SK-N-SH treated with all-trans-retinoic acid at 6 μM for 48 hours (cell line): ENCODE results near the gene DYNLRB1.

Experiments used
- ATAC-seq: fragments of 200-7000 bp; cut with Tn5 transposase; 3 replicates; pipeline ENCODE4 v1.9.1; 2020; ENCODE audit warnings: mild to moderate bottlenecking, moderate library complexity
- ARNTL ChIP-seq: fragments of 450-650 bp; formaldehyde crosslinking; IDR thresholded peaks from 2 replicates; pipeline ENCODE4 v1.5.0; 2020; ENCODE audit warnings: low read depth, mild to moderate bottlenecking, moderate library complexity, borderline replicate concordance
- BACH2 ChIP-seq: fragments of 250-450 bp; sonication (Bioruptor Pico); IDR thresholded peaks from 2 replicates; pipeline ENCODE4 v1.9.0; 2021; ENCODE audit warnings: mild to moderate bottlenecking, borderline replicate concordance
- CSDC2 ChIP-seq: fragments of 250-450 bp; sonication (Bioruptor Pico); IDR thresholded peaks from 2 replicates; pipeline ENCODE4 v1.5.0; 2020; ENCODE audit warnings: mild to moderate bottlenecking, moderate library complexity
- GLIS3 ChIP-seq: fragments of 250-450 bp; sonication (Bioruptor Pico); IDR thresholded peaks from 2 replicates; pipeline ENCODE4 v1.5.0; 2020; ENCODE audit warnings: mild to moderate bottlenecking, moderate library complexity
- PPARA ChIP-seq: fragments of 250-450 bp; sonication (Bioruptor Pico); IDR thresholded peaks from 2 replicates; pipeline ENCODE4 v1.5.0; 2020; ENCODE audit warnings: mild to moderate bottlenecking, borderline replicate concordance
- RARB ChIP-seq: fragments of 250-450 bp; sonication (Bioruptor Pico); IDR thresholded peaks from 2 replicates; pipeline ENCODE4 v1.8.0; 2021; ENCODE audit warnings: mild to moderate bottlenecking, moderate library complexity
- SNAI2 ChIP-seq: fragments of 250-450 bp; sonication (Bioruptor Pico); IDR thresholded peaks from 2 replicates; pipeline ENCODE4 v1.5.0; 2020; ENCODE audit warnings: mild to moderate bottlenecking, moderate library complexity
- TCF4 ChIP-seq: fragments of 250-450 bp; sonication (Bioruptor Pico); IDR thresholded peaks from 2 replicates; pipeline ENCODE4 v1.8.0; 2021; ENCODE audit warnings: mild to moderate bottlenecking, moderate library complexity, borderline replicate concordance
- ZC3H10 ChIP-seq: fragments of 250-450 bp; sonication (Bioruptor Pico); IDR thresholded peaks from 2 replicates; pipeline ENCODE4 v1.5.1; 2021; ENCODE audit warnings: mild to moderate bottlenecking, moderate library complexity
- ZFP3 ChIP-seq: fragments of 250-450 bp; sonication (Bioruptor Pico); IDR thresholded peaks from 2 replicates; pipeline ENCODE4 v1.5.0; 2020; ENCODE audit warnings: mild to moderate bottlenecking, moderate library complexity
- ZFP30 ChIP-seq: fragments of 450-650 bp; formaldehyde crosslinking; IDR thresholded peaks from 2 replicates; pipeline ENCODE4 v1.5.0; 2022; ENCODE audit warnings: mild to moderate bottlenecking, moderate library complexity
- ZNF565 ChIP-seq: fragments of 450-650 bp; formaldehyde crosslinking; conservative IDR thresholded peaks from 2 replicates; pipeline ENCODE4 v1.5.0; 2020; ENCODE audit warnings: low read depth, mild to moderate bottlenecking, moderate library complexity
- ZNF70 ChIP-seq: fragments of 450-650 bp; formaldehyde crosslinking; IDR thresholded peaks from 2 replicates; pipeline ENCODE4 v1.5.0; 2020; ENCODE audit warnings: mild to moderate bottlenecking, moderate library complexity
- ZNF8 ChIP-seq: fragments of 450-650 bp; formaldehyde crosslinking; IDR thresholded peaks from 2 replicates; pipeline ENCODE4 v1.5.0; 2020; ENCODE audit warnings: mild to moderate bottlenecking, moderate library complexity
- TF ChIP-seq, protein P1 (sequence below): fragments of 250-450 bp; sonication (Bioruptor Pico); IDR thresholded peaks from 2 replicates; pipeline ENCODE4 v1.8.0; 2021; ENCODE audit warnings: low read depth, mild to moderate bottlenecking, moderate library complexity, borderline replicate concordance
- TF ChIP-seq, protein P2 (sequence below): fragments of 250-450 bp; sonication (Bioruptor Pico); IDR thresholded peaks from 2 replicates; pipeline ENCODE4 v1.5.1; 2020; ENCODE audit warnings: low read depth, mild to moderate bottlenecking, moderate library complexity
- TF ChIP-seq, protein P3 (sequence below): fragments of 250-450 bp; sonication (Bioruptor Pico); IDR thresholded peaks from 2 replicates; pipeline ENCODE4 v1.5.0; 2020; ENCODE audit warnings: mild to moderate bottlenecking, moderate library complexity
- TF ChIP-seq, protein P4 (sequence below): fragments of 250-450 bp; sonication (Bioruptor Pico); IDR thresholded peaks from 2 replicates; pipeline ENCODE4 v1.5.1; 2021; ENCODE audit warnings: mild to moderate bottlenecking, moderate library complexity
- TF ChIP-seq, protein P5 (sequence below): fragments of 250-450 bp; sonication (Bioruptor Pico); IDR thresholded peaks from 2 replicates; pipeline ENCODE4 v1.8.0; 2020; ENCODE audit warnings: mild to moderate bottlenecking, moderate library complexity, borderline replicate concordance

DYNLRB1 gene

DNA sequence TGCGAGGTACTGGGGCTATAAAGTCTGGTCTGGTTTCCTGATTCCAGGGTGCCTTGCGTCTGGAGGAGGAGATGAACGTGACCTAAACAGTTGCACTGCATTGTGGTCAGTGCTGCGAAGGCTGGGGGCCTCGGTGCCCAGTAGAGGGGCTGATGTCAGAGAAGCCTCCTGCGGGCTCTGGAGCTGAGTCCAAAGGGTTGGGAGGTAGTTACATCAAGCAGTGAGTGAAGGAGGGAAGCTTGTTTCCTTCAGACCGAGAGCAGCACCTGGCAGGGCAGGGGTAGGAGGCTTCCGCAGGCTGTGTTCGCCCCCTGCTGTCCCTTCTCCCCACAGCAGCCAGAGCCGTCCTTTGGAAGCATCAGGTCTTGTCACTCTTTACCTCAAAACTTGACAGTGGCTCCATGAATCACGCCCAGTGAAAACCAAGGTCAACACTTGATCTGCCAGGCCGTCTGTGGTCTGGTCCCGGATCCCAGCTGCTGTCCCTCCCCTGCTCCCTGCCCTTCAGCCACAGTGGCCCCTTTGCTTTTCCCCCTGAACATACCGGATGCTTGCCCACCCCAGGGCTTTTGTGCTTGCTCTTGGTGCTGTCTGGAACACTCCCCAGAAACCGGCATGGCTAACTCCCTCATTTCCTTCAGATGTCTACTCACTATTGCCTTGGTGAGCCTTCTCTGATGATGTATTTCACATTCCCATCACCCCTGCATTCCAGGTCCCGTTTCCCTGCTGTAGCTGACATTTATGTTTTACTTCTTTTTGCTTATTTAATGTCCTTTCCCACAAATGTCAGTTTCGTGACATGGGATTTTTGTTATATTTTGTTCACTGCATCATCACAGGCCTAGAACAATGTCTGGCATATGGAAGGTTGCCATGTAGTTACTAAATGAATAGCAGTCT, 7.0 kb downstream of the DYNLRB1 start:
- TF ChIP-seq GLIS3 (CRISPR knock-in tag): no peak
- TF ChIP-seq, protein P1, sequence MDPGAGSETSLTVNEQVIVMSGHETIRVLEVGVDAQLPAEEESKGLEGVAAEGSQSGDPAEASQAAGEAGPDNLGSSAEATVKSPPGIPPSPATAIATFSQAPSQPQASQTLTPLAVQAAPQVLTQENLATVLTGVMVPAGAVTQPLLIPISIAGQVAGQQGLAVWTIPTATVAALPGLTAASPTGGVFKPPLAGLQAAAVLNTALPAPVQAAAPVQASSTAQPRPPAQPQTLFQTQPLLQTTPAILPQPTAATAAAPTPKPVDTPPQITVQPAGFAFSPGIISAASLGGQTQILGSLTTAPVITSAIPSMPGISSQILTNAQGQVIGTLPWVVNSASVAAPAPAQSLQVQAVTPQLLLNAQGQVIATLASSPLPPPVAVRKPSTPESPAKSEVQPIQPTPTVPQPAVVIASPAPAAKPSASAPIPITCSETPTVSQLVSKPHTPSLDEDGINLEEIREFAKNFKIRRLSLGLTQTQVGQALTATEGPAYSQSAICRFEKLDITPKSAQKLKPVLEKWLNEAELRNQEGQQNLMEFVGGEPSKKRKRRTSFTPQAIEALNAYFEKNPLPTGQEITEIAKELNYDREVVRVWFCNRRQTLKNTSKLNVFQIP (CRISPR knock-in tag): no peak
- no peak for TF ChIP-seq PPARA (CRISPR knock-in tag)
- TF ChIP-seq CSDC2 (CRISPR knock-in tag): no peak
- TF ChIP-seq ZFP30 (CRISPR knock-in tag): no peak
- TF ChIP-seq, protein P2, sequence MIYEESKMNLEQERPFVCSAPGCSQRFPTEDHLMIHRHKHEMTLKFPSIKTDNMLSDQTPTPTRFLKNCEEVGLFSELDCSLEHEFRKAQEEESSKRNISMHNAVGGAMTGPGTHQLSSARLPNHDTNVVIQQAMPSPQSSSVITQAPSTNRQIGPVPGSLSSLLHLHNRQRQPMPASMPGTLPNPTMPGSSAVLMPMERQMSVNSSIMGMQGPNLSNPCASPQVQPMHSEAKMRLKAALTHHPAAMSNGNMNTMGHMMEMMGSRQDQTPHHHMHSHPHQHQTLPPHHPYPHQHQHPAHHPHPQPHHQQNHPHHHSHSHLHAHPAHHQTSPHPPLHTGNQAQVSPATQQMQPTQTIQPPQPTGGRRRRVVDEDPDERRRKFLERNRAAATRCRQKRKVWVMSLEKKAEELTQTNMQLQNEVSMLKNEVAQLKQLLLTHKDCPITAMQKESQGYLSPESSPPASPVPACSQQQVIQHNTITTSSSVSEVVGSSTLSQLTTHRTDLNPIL (CRISPR knock-in tag): no peak
- TF ChIP-seq ZC3H10: no peak
- no peak for TF ChIP-seq RARB (CRISPR knock-in tag)
- TF ChIP-seq SNAI2: no peak
- no peak for TF ChIP-seq ZNF8 (CRISPR knock-in tag)
- TF ChIP-seq, protein P3, sequence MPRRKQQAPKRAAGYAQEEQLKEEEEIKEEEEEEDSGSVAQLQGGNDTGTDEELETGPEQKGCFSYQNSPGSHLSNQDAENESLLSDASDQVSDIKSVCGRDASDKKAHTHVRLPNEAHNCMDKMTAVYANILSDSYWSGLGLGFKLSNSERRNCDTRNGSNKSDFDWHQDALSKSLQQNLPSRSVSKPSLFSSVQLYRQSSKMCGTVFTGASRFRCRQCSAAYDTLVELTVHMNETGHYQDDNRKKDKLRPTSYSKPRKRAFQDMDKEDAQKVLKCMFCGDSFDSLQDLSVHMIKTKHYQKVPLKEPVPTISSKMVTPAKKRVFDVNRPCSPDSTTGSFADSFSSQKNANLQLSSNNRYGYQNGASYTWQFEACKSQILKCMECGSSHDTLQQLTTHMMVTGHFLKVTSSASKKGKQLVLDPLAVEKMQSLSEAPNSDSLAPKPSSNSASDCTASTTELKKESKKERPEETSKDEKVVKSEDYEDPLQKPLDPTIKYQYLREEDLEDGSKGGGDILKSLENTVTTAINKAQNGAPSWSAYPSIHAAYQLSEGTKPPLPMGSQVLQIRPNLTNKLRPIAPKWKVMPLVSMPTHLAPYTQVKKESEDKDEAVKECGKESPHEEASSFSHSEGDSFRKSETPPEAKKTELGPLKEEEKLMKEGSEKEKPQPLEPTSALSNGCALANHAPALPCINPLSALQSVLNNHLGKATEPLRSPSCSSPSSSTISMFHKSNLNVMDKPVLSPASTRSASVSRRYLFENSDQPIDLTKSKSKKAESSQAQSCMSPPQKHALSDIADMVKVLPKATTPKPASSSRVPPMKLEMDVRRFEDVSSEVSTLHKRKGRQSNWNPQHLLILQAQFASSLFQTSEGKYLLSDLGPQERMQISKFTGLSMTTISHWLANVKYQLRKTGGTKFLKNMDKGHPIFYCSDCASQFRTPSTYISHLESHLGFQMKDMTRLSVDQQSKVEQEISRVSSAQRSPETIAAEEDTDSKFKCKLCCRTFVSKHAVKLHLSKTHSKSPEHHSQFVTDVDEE (CRISPR knock-in tag): no peak
- TF ChIP-seq BACH2 (CRISPR knock-in tag): no peak
- TF ChIP-seq, all 23 proteins: peak for 0
- peak; percentile 50 for ATAC-seq

DNA sequence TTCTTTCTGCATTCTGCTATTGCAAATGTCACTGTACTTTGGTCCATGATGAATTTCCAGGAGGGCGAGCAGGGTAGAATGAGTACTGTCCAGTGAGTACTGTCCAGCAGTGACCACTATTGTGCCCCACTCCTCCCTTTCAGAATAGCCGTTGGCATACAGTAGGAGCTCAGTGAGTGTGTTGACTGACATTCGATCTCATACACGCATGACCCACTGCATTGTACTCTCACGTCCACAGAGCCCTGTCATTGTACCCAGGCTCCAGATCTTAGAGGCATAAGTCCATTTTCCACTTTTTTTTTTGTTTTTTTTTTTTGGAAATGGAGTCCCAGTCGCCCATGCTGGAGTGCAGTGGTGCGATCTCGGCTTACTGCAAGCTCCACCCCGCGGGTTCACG, 8.2 kb downstream of the DYNLRB1 start:
- TF ChIP-seq, protein P3 (CRISPR knock-in tag): no peak
- TF ChIP-seq ZNF565 (no peak), ARNTL (CRISPR knock-in tag) (no peak), BACH2 (CRISPR knock-in tag) (no peak), PPARA (CRISPR knock-in tag) (no peak), CSDC2 (CRISPR knock-in tag) (no peak), ZFP3 (CRISPR knock-in tag) (no peak), ZNF70 (CRISPR knock-in tag) (no peak), TCF4 (CRISPR knock-in tag) (no peak), ZFP30 (CRISPR knock-in tag) (no peak), GLIS3 (CRISPR knock-in tag) (no peak), RARB (CRISPR knock-in tag) (no peak), SNAI2 (no peak)
- TF ChIP-seq, protein P4, sequence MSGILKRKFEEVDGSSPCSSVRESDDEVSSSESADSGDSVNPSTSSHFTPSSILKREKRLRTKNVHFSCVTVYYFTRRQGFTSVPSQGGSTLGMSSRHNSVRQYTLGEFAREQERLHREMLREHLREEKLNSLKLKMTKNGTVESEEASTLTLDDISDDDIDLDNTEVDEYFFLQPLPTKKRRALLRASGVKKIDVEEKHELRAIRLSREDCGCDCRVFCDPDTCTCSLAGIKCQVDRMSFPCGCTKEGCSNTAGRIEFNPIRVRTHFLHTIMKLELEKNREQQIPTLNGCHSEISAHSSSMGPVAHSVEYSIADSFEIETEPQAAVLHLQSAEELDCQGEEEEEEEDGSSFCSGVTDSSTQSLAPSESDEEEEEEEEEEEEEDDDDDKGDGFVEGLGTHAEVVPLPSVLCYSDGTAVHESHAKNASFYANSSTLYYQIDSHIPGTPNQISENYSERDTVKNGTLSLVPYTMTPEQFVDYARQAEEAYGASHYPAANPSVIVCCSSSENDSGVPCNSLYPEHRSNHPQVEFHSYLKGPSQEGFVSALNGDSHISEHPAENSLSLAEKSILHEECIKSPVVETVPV (CRISPR knock-in tag): no peak
- TF ChIP-seq, protein P1 (CRISPR knock-in tag): no peak
- TF ChIP-seq, protein P5, sequence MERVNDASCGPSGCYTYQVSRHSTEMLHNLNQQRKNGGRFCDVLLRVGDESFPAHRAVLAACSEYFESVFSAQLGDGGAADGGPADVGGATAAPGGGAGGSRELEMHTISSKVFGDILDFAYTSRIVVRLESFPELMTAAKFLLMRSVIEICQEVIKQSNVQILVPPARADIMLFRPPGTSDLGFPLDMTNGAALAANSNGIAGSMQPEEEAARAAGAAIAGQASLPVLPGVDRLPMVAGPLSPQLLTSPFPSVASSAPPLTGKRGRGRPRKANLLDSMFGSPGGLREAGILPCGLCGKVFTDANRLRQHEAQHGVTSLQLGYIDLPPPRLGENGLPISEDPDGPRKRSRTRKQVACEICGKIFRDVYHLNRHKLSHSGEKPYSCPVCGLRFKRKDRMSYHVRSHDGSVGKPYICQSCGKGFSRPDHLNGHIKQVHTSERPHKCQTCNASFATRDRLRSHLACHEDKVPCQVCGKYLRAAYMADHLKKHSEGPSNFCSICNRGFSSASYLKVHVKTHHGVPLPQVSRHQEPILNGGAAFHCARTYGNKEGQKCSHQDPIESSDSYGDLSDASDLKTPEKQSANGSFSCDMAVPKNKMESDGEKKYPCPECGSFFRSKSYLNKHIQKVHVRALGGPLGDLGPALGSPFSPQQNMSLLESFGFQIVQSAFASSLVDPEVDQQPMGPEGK (CRISPR knock-in tag): no peak
- TF ChIP-seq, protein P2 (CRISPR knock-in tag): no peak
- no peak for ATAC-seq
